ENCODE results near the gene UNC5A. TPM values are rescaled to one million over a fixed set of nuclear protein-coding genes. Genes with fewer than 3 reads are reported as not detected.

Gene UNC5A
- polyA plus RNA-seq, 1 of the 3 experiments (the other 2 are of a cell fraction): 0.46 TPM

DNA sequence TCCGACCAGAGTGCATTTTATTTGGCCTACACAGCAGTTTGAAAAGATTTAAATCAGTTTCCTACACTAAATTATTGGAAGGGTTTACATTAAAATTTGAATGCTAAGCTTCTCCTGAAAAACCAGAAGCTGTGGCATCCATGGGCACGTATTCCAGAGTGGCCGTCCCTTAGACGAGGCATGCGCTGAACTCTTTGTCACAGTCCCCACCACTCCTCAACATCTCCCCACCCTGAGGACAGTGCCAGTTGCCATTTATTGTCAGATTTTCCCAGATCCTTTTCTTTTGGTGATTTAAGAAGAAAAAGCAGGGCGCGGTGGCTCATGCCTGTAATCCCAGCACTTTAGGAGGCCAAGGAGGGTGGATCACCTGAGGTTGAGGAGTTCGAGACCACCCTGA lies 39.9 kb upstream of the UNC5A start:
- no peaks in the 10 kb centered on the region for H3F3A ChIP-seq (replicated peaks; ENCODE audit: insufficient read depth)
- no peak overlapping the region for H3K27ac ChIP-seq (ENCODE audit: low read depth in 2 of 2, low read length in 1 of 2)
- H3K9me2 ChIP-seq: no peaks in the 10 kb centered on the region
- DNase-seq: no peak
- ChIA-PET CTCF (no interaction called here), POLR2A (no interaction called here)
- WGBS (ENCODE audit: low lambda C conversion rate): 80% methylated on average over 8 of the region's 8 CpGs
- H2AFZ ChIP-seq (ENCODE audit: low read depth): no peak overlapping the region
- no peak overlapping the region for H3K4me2 ChIP-seq
- H3K9me3 ChIP-seq: no peaks in the 10 kb centered on the region
- no peak overlapping the region for H3K4me3 ChIP-seq (ENCODE audit: low read depth in 2 of 2, low read length in 1 of 2)
- no peaks in the 10 kb centered on the region for H4K20me1 ChIP-seq (ENCODE audit: insufficient read depth)
- peaks cover 0 to 3% of the 10 kb centered on the region in 2 experiments; a peak in 1 of 4 replicates for H3K4me1 ChIP-seq (ENCODE audit: control insufficient read depth in 1 of 2, insufficient read depth in 2 of 2, low read depth in 1 of 2, low read length in 1 of 2)
- TF ChIP-seq JUND (IDR thresholded peaks at IDR 0.05) (no peak), POLR2AphosphoS5 (IDR thresholded peaks at IDR 0.05; ENCODE audit: low read depth, low read length) (no peak), RXRA (IDR thresholded peaks at IDR 0.05; ENCODE audit: borderline replicate concordance, low read depth) (no peak), SMC3 (IDR thresholded peaks at IDR 0.05; ENCODE audit: low read depth, low read length) (no peak), CHD2 (IDR thresholded peaks at IDR 0.05; ENCODE audit: low read length, partially characterized antibody) (no peak), FOXM1 (IDR thresholded peaks at IDR 0.05; ENCODE audit: low read depth) (no peak), GATA2 (CRISPR knock-in tag; IDR thresholded peaks at IDR 0.05) (no peak), GABPA (IDR thresholded peaks at IDR 0.05; ENCODE audit: low read depth) (no peak), ELF1 (IDR thresholded peaks at IDR 0.05) (no peak), RAD21 (IDR thresholded peaks at IDR 0.05; ENCODE audit: low read length) (no peak), EZH2phosphoT487 (IDR thresholded peaks at IDR 0.05; ENCODE audit: borderline replicate concordance, low read depth) (no peak)
- TF ChIP-seq, protein P1, sequence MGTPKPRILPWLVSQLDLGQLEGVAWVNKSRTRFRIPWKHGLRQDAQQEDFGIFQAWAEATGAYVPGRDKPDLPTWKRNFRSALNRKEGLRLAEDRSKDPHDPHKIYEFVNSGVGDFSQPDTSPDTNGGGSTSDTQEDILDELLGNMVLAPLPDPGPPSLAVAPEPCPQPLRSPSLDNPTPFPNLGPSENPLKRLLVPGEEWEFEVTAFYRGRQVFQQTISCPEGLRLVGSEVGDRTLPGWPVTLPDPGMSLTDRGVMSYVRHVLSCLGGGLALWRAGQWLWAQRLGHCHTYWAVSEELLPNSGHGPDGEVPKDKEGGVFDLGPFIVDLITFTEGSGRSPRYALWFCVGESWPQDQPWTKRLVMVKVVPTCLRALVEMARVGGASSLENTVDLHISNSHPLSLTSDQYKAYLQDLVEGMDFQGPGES (IDR thresholded peaks at IDR 0.05; ENCODE audit: low read depth, low read length): no peak
- TF ChIP-seq, protein P2, sequence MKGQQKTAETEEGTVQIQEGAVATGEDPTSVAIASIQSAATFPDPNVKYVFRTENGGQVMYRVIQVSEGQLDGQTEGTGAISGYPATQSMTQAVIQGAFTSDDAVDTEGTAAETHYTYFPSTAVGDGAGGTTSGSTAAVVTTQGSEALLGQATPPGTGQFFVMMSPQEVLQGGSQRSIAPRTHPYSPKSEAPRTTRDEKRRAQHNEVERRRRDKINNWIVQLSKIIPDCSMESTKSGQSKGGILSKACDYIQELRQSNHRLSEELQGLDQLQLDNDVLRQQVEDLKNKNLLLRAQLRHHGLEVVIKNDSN (IDR thresholded peaks at IDR 0.05; ENCODE audit: borderline replicate concordance, low read depth): no peak
- TF ChIP-seq, protein P3, sequence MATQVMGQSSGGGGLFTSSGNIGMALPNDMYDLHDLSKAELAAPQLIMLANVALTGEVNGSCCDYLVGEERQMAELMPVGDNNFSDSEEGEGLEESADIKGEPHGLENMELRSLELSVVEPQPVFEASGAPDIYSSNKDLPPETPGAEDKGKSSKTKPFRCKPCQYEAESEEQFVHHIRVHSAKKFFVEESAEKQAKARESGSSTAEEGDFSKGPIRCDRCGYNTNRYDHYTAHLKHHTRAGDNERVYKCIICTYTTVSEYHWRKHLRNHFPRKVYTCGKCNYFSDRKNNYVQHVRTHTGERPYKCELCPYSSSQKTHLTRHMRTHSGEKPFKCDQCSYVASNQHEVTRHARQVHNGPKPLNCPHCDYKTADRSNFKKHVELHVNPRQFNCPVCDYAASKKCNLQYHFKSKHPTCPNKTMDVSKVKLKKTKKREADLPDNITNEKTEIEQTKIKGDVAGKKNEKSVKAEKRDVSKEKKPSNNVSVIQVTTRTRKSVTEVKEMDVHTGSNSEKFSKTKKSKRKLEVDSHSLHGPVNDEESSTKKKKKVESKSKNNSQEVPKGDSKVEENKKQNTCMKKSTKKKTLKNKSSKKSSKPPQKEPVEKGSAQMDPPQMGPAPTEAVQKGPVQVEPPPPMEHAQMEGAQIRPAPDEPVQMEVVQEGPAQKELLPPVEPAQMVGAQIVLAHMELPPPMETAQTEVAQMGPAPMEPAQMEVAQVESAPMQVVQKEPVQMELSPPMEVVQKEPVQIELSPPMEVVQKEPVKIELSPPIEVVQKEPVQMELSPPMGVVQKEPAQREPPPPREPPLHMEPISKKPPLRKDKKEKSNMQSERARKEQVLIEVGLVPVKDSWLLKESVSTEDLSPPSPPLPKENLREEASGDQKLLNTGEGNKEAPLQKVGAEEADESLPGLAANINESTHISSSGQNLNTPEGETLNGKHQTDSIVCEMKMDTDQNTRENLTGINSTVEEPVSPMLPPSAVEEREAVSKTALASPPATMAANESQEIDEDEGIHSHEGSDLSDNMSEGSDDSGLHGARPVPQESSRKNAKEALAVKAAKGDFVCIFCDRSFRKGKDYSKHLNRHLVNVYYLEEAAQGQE (IDR thresholded peaks at IDR 0.05; ENCODE audit: low read depth, low read length): no peak
- no peak overlapping the region for H3K9ac ChIP-seq
- no peaks in the 10 kb centered on the region for H3K27me3 ChIP-seq (ENCODE audit: insufficient read depth)
- no peaks in the 10 kb centered on the region for H3K79me2 ChIP-seq (ENCODE audit: insufficient read depth)
- no peaks in the 10 kb centered on the region for H3K36me3 ChIP-seq (replicated peaks in 1 of 2; ENCODE audit: control insufficient read depth in 1 of 2, insufficient read depth in 2 of 2, low read length in 1 of 2)
